Measurements from ENCODE around the gene HPCA. TPM values are rescaled to one million over a fixed set of nuclear protein-coding genes. Genes with fewer than 3 reads are reported as not detected.

HPCA gene
- total and polyA plus RNA-seq, 2 of the 13 experiments (the other 11 are each of a cell fraction or from before 2014, with no cell fraction given), result not detected

DNA sequence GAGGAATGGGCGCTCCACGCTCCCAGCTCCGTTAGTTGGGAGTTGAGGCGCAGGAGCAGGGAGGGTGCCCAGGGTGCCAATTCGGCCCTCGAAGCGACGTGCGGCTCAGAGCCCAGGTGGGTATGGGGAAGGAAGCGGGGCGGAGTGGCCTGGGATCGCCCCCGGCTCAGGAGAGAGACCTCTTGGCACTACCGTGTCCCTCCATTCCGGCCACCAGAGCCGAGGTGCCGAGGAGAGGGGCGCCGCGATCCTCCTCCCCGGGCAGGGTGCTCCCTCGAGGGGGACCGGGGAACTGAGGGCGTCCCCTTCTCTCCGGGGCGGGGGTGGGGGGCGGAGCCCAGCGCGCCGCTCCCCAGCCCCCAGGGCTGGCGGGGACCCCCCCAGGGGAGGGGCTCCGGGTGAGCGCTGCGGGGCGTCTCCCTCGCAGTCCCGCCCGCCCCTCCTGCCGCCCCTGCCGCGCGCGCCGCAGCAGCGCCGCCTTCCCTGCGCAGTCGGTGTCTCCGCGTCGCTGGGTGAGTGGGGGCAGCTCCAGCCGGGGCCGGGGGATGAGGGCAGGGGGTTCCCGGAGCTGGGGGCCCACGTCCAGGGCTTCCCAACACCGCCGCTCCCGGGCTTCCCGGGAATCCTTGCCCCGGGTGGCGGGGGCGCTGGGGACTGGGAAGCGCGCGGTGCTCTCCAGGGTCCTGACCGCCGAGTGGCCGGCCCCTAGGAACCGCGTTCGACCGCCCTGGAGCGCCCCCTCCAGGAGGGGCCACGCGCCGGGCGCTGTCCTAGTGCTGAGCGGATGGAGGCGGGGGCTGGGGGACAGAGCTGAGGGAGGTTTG is at the start of gene HPCA (continued):
- TF ChIP-seq ZNF296 (CRISPR knock-in tag; conservative IDR thresholded peaks at IDR 0.05) (peak; percentile 97), SIX4 (CRISPR knock-in tag; IDR thresholded peaks at IDR 0.05) (peak; percentile 85), CC2D1A (CRISPR knock-in tag; IDR thresholded peaks at IDR 0.05) (peak; percentile 90), ZNF776 (CRISPR knock-in tag; IDR thresholded peaks at IDR 0.05) (peak; percentile 95), ZNF773 (CRISPR knock-in tag; IDR thresholded peaks at IDR 0.05; ENCODE audit: borderline replicate concordance) (peak; percentile 99), ZNF138 (CRISPR knock-in tag; IDR thresholded peaks at IDR 0.05; ENCODE audit: low read depth) (peak; percentile 95), GATAD2A (CRISPR knock-in tag; IDR thresholded peaks at IDR 0.05) (peak; percentile 51; the same call in 1 of the 2 replicates), ETV6 (CRISPR knock-in tag; conservative IDR thresholded peaks at IDR 0.05) (peak; percentile 99), SP5 (CRISPR knock-in tag; IDR thresholded peaks at IDR 0.05; ENCODE audit: borderline replicate concordance, low read depth) (0 out of 2 replicates have a peak, but pooled peaks have one; percentile 16), AHR (CRISPR knock-in tag; IDR thresholded peaks at IDR 0.05) (peak; percentile 99), IKZF1 (IDR thresholded peaks at IDR 0.05) (no peak), ZNF772 (CRISPR knock-in tag; IDR thresholded peaks at IDR 0.05) (peak; percentile 97), ZFYVE20 (CRISPR knock-in tag; IDR thresholded peaks at IDR 0.05; ENCODE audit: borderline replicate concordance, low read depth) (peak; percentile 97), ZKSCAN8 (CRISPR knock-in tag; IDR thresholded peaks at IDR 0.05; ENCODE audit: borderline replicate concordance) (peak; percentile 82; the same call in 1 of the 2 replicates), SKIL (CRISPR knock-in tag; IDR thresholded peaks at IDR 0.05; ENCODE audit: borderline replicate concordance) (0 out of 2 replicates have a peak, but pooled peaks have one; percentile 66), TP53 (CRISPR knock-in tag; conservative IDR thresholded peaks at IDR 0.05) (peak; percentile 90; the same call in 1 of the 2 replicates), DMAP1 (CRISPR knock-in tag; IDR thresholded peaks at IDR 0.05) (0 out of 2 replicates have a peak, but pooled peaks have one; percentile 24), ZNF777 (CRISPR knock-in tag; IDR thresholded peaks at IDR 0.05) (peak; percentile 74)
- TF ChIP-seq, protein P1, sequence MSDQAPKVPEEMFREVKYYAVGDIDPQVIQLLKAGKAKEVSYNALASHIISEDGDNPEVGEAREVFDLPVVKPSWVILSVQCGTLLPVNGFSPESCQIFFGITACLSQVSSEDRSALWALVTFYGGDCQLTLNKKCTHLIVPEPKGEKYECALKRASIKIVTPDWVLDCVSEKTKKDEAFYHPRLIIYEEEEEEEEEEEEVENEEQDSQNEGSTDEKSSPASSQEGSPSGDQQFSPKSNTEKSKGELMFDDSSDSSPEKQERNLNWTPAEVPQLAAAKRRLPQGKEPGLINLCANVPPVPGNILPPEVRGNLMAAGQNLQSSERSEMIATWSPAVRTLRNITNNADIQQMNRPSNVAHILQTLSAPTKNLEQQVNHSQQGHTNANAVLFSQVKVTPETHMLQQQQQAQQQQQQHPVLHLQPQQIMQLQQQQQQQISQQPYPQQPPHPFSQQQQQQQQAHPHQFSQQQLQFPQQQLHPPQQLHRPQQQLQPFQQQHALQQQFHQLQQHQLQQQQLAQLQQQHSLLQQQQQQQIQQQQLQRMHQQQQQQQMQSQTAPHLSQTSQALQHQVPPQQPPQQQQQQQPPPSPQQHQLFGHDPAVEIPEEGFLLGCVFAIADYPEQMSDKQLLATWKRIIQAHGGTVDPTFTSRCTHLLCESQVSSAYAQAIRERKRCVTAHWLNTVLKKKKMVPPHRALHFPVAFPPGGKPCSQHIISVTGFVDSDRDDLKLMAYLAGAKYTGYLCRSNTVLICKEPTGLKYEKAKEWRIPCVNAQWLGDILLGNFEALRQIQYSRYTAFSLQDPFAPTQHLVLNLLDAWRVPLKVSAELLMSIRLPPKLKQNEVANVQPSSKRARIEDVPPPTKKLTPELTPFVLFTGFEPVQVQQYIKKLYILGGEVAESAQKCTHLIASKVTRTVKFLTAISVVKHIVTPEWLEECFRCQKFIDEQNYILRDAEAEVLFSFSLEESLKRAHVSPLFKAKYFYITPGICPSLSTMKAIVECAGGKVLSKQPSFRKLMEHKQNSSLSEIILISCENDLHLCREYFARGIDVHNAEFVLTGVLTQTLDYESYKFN (CRISPR knock-in tag; conservative IDR thresholded peaks at IDR 0.05), result no peak; the same call in 1 of the 2 replicates
- TF ChIP-seq, protein P2, sequence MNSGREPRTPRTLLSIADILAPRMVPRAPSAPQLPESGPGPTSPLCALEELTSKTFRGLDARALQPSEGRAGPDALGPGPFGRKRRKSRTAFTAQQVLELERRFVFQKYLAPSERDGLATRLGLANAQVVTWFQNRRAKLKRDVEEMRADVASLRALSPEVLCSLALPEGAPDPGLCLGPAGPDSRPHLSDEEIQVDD (CRISPR knock-in tag; IDR thresholded peaks at IDR 0.05; ENCODE audit: borderline replicate concordance), result peak; percentile 97; the same call in 1 of the 2 replicates
- TF ChIP-seq, protein P3, sequence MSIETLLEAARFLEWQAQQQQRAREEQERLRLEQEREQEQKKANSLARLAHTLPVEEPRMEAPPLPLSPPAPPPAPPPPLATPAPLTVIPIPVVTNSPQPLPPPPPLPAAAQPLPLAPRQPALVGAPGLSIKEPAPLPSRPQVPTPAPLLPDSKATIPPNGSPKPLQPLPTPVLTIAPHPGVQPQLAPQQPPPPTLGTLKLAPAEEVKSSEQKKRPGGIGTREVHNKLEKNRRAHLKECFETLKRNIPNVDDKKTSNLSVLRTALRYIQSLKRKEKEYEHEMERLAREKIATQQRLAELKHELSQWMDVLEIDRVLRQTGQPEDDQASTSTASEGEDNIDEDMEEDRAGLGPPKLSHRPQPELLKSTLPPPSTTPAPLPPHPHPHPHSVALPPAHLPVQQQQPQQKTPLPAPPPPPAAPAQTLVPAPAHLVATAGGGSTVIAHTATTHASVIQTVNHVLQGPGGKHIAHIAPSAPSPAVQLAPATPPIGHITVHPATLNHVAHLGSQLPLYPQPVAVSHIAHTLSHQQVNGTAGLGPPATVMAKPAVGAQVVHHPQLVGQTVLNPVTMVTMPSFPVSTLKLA (IDR thresholded peaks at IDR 0.05), result no peak
- TF ChIP-seq, protein P4, sequence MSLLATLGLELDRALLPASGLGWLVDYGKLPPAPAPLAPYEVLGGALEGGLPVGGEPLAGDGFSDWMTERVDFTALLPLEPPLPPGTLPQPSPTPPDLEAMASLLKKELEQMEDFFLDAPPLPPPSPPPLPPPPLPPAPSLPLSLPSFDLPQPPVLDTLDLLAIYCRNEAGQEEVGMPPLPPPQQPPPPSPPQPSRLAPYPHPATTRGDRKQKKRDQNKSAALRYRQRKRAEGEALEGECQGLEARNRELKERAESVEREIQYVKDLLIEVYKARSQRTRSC (CRISPR knock-in tag; IDR thresholded peaks at IDR 0.05; ENCODE audit: low read depth), result peak; percentile 97
